Forelimb muscle (tissue), 1 donor: ENCODE measurements around the gene CFDP1. TPM values are rescaled to one million over a fixed set of nuclear protein-coding genes. Genes with fewer than 3 reads are reported as not detected.

Experiments
- DNase-seq: peaks from one replicate; pipeline ENCODE4 v3.0.0-alpha.2; 2013; ENCODE audit warnings: low read depth
- polyA plus RNA-seq: library from polyadenylated mRNA; unstranded; fragments of 120-200 nt; gene quantifications from one replicate; pipeline ENCODE4 v1.2.1, GENCODE V29; 2013; ENCODE audit not compliant: insufficient read length

CFDP1 gene
- polyA plus RNA-seq, 1 donor = 72.9 TPM

DNA sequence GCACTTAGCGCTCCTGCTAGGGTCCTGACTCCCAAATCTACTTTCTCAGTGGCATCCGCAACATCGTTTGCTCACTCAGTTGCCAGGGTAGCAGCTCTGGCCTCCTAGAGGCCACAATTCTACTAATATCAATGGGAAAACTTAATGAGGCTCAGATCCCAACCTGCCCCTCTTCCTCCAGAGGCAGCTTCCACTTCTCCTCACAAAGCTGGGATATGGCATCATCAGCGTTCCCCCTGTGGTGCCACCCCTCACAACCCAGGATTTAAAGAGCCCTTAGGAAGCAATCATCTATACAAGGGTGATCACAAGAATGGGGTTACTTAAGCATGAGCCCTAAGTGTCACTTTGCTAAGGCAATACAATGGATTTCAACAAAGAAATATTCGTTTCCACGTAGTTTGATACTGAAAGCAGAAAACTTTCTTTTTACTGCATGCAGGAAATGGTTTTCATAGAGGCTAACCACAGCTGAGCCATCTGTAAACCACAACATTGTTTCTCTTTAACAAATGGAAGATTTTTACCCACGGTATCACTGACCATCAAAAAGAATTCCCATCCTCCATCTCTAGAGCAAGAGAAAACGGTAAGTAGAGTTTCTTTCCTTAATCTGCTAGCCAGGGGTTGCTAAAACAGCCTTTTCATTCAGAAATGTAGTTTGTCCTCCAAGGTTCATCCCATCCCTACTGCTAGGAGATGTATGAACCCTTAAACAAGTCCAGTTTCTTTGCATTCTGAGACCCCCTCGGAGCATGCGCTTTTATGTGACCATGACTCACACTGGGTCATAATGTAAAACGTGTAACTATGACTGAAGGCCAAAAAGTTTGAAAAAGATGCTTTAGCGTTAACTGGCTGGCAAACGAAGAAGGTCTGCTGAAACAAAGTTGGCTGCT, 113.5 kb downstream of the CFDP1 start:
- no peak for DNase-seq

DNA sequence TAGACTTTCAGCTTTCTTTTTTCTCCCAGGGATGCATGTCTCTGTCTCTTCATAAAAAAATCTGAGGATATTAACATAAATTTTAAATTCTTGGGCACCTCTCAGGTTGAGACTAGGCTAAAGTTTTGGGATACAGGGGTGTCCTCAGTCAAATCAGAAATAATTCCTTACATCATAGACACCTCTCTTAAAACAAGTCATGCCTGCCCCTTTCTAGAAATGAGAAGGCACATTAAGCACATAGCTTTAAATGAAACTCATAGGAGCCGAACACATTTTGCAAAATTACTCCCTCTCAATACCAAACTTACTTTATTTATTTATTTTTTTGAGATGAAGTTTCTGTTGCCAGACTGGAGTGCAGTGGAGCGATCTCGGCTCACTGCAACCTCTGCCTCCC, 114.6 kb downstream of the CFDP1 start:
- no peak for DNase-seq

DNA sequence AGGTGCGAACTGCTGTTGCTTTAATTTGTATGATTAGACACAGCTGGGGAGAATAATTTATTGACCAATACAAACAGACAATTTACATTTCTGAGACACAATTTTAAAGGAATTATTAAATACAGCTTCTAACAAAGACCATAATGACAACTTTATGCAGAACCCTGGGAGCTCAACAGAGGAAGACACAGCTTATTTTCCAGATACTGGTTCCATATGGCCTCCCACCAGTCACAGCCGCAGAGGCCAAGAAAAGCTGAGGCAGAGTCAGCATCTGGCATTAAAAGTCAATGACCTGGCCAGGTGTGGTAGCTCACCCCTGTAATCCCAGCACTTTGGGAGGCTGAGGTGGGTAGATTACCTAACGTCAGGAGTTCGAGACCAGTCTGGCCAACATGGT, 115.8 kb downstream of the CFDP1 start:
- DNase-seq = no peak

DNA sequence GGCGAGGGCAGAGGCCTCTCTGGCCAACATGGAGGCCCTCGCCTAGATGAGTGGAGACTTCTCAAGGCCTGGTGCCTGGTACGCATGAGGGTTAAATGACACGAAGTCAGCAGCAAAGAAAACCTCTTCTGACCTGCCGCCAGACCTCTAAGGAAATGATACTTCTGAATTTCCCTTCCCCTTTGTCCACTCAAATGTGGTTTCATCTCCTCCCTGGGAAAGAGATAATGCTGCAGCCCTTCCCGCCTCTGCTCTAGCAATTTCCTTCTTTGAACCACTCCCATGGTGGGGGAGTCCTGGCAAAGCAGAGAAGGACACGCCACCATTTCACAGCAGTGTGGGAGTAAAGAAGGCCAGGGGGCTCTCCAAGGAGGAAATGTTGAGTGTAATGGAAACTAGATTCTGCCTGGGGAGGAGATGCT, 116.2 kb downstream of the CFDP1 start:
- no peak for DNase-seq

GRCh38 chr16:75315539-75316306, 117.6 kb downstream of the CFDP1 start:
- DNase-seq = no peak

GRCh38 chr16:75312875-75313274, 120.4 kb downstream of the CFDP1 start:
- DNase-seq = no peak

- DNase-seq = no peak
Measured at GRCh38 chr16:75311383-75311938, 121.8 kb downstream of the CFDP1 start.

GRCh38 chr16:75310541-75310940, 122.8 kb downstream of the CFDP1 start:
- DNase-seq = no peak

- no peak for DNase-seq
Measured at GRCh38 chr16:75309899-75310430, 123.3 kb downstream of the CFDP1 start.

DNA sequence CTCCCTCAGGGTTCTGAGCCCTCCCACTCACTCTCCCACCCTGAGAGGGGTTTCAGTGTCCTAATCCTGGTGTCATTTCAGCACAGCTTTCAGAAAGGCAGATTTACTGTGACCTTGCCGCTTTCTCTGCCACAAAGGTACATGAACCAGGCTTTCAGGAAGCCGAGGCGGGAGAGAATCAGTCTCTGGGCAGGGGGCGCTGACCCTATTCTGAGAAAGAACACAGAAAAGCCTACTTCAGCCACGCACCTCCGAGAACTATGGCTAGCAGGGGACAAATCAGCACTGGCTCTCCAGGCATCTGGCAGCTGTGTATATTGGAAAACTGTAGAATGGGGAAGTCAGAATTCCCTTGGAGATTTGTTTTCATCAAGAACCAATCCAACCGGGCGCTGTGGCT, 124.1 kb downstream of the CFDP1 start:
- DNase-seq = no peak

- no peak for DNase-seq
Measured at GRCh38 chr16:75308011-75308410, 125.3 kb downstream of the CFDP1 start.

GRCh38 chr16:75307506-75307905, 125.8 kb downstream of the CFDP1 start:
- no peak for DNase-seq

- DNase-seq = no peak
Measured at GRCh38 chr16:75306099-75306762, 127.1 kb downstream of the CFDP1 start.

- DNase-seq = no peak
Measured at GRCh38 chr16:75305364-75306098, 127.8 kb downstream of the CFDP1 start.

DNA sequence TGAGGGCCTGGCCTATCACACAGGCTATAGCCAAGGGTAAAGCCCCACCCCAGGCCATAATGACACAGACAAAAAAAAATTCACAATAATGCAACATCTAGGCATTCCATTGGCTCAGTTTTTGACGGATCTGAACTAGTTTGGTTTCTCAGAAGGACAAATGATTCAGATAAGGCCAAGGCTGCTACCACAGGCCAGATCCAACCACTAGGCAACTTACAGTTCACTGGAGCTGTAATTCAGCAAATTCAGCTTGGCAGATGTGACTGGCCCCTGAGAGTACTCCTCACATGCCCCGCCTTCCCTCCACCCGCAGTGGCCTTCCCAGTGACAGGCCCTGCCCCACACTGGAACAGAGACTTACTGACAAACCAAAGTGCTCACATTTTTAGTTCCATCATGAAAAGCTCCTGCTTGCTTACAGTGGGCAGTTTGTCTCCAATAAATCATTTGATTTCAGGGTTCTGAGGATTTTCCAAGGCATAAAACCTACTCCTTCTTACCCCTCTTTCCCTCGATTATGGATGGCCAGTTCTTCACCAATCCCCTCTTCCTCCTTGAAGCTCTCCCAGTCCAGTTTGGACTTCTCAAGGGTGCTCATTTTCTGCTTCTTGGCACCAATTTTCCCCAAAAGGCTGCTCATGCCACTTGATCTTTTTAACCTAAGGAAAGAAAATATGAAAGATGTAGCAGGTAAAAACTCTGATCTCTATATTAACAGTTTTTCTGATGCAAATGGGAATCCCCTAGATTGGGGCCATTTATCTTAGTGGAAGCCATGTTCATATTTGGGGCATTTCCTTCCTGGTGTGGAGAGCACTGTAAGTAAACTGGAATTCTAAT, 128.6 kb downstream of the CFDP1 start:
- DNase-seq = no peak

GRCh38 chr16:75301804-75302203, 131.5 kb downstream of the CFDP1 start:
- DNase-seq = no peak

DNA sequence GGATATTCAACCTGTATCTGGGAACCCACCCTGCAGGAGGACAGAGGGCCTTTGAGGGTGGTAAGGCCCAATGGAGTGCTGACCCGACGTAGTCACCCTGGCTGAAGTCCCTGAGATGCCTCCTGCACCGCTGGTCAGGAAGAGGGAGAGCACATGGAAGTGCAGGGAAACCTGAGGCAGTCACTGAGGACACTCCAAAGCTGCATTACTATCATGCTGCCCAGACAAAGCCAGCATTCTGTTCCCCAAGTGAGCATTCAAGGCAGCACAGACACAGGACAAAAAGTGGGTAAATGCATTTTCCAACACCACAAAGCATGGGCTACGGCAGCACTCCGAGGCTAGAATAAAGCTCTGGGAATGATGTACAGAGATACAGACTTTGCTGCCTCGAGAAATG, 135.0 kb downstream of the CFDP1 start:
- DNase-seq = no peak

GRCh38 chr16:75296606-75297005, 136.7 kb downstream of the CFDP1 start:
- no peak for DNase-seq

GRCh38 chr16:75294773-75295459, 138.4 kb downstream of the CFDP1 start:
- no peak for DNase-seq

DNA sequence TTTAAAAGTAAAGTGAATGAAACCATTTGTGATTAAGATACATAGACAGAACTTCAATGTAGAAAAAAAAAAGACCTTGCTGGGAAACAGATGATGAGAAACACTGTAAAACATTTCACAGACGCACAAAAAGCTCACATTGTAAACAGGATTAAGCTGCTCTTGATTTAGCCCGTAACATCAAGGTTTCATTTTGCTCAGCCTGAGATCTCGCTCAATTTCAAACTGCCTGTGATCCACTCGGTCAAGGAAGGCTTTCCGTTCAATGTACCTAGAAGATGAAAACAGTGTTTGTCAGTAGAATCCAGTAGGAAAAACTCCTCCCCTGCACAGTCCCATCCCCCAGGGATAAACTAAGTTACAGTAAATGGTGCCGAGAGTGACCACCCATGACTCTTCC, 139.5 kb downstream of the CFDP1 start:
- no peak for DNase-seq
